ENCODE results near the gene NABP1.

The NABP1 gene

DNA sequence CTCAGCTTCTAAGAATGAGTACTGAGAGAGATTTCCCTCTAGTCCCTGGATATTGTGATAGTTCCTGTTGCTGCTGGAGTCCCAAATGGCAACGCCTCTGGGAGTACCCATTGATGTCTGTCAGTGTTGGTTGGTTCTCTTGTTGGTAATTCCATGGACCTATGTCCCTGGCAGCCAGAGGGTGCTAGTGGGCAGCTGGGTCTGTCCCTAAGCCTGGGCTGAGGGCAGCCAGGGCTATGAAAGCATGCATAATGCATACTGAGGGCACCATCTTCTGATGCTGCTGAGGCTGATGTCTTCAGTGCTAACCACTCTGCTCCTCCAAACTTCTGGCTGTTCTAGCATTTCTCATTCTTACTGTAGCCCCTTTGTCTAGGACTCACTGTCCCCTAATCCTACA is 35.9 kb downstream of the NABP1 start:
- DNase-seq, result peak; percentile 37

DNA sequence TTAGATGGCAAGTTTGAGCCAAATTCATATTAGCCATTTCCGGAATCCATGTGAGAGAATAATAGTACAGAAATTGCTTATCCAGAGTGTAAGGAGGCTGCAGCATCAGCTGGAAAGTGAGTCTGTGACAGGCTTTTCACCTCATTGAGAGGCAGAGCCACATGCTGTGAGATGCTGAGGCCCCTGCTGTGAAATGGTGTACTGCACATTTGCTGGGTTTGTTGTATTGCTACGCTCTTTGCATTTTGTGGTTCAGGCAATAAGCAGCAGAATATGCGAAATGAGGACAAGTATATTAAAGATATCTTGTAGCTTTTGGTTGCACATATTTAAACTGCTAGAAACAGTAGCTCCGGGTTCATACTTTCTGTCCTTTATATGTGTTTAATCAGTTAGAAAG is 37.0 kb downstream of the NABP1 start:
- no peak for DNase-seq

DNA sequence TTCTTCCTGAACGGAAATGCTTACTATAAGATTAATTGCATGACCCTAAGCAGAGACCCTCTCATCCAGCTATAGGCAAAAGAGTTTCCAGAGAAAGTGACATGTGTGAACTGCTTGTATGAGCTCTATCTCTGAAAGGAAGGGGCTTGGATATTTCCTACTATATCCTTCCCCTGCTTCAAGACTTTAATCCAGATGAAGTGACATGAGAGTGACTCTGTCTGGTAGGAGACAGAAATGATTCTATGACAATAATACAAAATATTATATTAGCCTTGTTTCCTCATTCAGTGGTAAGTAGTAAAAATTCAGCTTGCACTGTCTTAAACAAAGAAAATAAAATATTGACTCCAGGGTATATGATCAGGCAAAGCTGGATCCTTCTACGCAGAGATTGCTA is 37.5 kb downstream of the NABP1 start:
- no peak for DNase-seq

DNA sequence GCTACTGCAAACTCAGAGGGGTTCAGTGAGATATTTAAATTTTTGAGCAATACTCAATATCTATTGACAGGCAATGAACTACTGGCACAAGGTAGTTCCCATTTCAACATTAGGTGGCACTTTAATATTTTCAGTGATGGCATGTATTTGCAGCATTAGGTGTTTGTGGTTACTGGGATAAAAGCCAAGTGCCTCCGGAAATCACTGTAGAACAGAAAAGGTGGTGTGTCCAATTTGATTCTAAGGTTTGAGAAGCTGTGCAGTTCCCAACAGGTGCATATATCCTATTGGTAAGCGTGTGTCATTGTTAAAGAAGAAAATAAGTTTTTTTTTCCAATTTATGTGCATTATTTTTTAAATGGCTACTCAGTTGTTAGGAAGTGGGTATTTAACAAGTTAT is 41.3 kb downstream of the NABP1 start:
- no peak for DNase-seq

DNA sequence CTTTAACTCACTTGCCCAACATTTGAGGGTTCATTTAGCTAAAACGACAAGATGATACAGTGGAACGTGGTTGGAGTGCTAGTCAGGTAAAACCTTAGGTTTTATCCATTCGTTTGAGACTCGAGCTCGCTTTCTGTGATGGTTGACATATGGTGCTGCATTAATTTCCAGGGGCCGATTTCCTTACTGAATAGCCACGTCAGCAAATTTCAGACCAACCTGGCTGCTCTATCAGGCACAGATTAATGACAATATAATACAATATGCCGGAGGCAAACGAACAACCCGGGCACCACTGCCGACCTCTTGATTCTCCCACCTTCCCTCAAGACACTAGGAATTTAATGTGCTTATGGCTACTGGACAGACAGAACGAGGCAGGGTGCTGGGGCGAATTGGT is 42.0 kb downstream of the NABP1 start:
- DNase-seq, result no peak

DNA sequence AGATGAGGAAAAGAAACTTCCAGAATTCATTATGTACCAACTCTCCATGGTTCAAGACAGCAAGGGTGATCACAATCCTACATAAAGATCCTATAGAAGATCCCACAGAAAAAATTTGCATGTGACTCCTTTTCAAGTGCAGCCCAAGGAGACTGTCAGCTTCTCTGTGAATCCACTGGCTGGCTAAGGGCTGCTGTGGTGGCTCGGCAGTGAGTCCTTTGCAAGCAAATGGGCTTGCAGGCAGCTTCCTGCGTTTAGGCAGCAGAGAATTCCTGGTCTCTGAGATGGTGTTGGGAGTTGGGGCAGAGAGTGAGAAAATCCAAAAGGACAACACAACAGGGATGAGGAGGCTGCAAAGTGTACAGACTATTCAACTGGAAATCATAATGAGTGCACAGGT is 43.4 kb downstream of the NABP1 start:
- no peak for DNase-seq

DNA sequence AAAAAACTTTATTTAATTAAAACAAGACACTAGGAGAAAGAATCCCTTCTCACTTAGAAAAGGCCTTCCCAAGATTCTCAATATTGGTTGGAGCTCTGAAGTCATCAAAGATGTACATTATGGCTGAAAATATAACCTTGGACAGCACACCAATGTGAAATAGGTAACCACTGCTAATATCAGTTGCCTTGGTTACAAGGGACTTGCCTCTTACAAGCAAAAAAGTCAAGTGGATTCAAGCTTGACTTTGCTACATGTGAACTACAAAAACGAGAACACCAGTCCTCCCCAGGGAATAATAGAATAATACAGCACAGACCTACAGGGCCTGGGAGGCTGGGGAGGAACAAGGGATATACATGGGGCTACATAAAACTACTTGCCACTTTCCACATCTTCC is 46.1 kb downstream of the NABP1 start:
- no peak for DNase-seq

DNA sequence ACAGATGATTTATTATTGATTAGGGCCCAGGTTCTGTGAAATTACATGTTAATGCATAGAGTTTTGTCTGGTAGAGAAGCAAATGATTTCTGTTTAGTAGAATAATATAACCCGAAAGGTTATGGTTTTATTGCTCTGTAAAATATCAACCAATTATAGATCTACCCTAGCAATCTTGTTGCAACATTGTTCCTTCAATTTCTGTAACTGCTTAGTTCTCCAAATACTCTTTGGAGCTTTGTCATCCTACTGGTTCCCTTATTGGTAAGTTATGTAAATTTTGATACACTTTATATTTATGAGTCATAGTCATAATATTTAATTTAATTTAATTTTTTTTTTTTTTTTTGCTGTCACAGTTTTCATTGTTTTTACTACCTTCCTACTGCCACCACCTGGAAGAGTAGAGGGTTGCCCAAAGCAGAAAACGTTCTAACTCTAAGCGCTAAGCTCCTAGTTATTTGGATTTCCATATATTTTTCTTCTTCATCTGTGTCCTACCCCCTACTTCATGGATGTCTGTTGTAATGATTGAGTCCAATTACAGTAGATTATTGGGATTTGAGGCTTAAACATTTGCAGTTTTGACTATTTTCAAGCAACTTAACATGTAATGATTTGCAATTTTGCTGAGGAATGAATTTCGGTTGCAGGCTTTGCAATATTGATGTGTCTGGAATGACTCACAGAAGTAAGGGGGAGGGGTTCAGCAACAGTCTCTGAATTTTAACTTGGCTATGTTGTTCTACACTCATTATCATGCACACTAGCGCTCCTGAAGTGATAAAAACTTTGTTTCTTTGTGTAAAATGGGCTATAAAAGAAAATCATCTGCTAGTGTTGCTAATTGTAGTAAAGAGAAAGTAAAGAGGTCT is 51.1 kb downstream of the NABP1 start:
- no peak for DNase-seq

DNA sequence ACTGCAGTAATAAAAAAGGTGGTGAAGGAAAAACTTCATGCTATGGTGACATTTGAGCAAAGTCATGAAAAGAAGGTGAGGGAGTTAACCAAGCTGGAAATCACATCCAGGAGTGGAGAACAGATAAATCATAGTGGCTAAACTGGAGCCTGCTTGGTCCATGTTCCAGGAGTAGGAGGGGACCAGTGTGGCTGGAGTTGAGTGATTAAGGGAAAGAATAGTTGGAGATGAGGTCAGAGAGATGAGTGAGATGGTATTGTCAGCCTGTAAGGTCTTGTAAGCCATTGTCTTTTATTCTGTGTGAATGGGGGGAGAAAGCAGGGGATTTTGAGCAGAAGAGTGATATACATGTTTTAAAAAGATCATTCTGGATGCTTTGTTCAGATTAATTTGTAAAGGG is 52.3 kb downstream of the NABP1 start:
- DNase-seq, result no peak
